Bronchial epithelial cell (primary cell): ENCODE results near the gene SLC29A2. TPM values are rescaled to one million over a fixed set of nuclear protein-coding genes. Genes with fewer than 3 reads are reported as not detected.

ENCODE experiments used
- DNase-seq: peaks from one replicate; pipeline ENCODE4 v3.0.0-alpha.2; 2010; ENCODE audit warnings: low read depth
- FAIRE-seq: peaks from 2 replicates; lab custom pipeline; 2011; peaks lifted over from hg19 to GRCh38; lab: Jason Lieb, UNC
- H3K27me3 ChIP-seq: 2 replicates; pipeline ENCODE4 v1.5.1; 2011; ENCODE audit warnings: low read length; ENCODE audit not compliant: control insufficient read depth, insufficient read depth
- H3K36me3 ChIP-seq: 2 replicates; pipeline ENCODE4 v1.5.1; 2011; ENCODE audit warnings: low read length; ENCODE audit not compliant: control insufficient read depth, insufficient read depth
- H3K4me3 ChIP-seq: 2 replicates; pipeline ENCODE4 v1.5.1; 2011; ENCODE audit warnings: mild to moderate bottlenecking, low read depth, low read length, control low read depth
- total RNA-seq: library from RNA; depleted of rRNA; stranded (reverse); fragments of >200 nt; gene quantifications from 2 replicates; pipeline ENCODE4 v1.2.1, GENCODE V29; 2014
- TF ChIP-seq, protein P1 (sequence below): IDR thresholded peaks from 2 replicates; pipeline ENCODE4 v1.5.1; 2011; ENCODE audit warnings: mild to moderate bottlenecking, moderate library complexity, low read length, control low read depth, inconsistent platforms; ENCODE audit not compliant: insufficient read depth, severe bottlenecking

SLC29A2 gene
- total RNA-seq, 1 donor from 2014 or later, result 2.1 TPM

DNA sequence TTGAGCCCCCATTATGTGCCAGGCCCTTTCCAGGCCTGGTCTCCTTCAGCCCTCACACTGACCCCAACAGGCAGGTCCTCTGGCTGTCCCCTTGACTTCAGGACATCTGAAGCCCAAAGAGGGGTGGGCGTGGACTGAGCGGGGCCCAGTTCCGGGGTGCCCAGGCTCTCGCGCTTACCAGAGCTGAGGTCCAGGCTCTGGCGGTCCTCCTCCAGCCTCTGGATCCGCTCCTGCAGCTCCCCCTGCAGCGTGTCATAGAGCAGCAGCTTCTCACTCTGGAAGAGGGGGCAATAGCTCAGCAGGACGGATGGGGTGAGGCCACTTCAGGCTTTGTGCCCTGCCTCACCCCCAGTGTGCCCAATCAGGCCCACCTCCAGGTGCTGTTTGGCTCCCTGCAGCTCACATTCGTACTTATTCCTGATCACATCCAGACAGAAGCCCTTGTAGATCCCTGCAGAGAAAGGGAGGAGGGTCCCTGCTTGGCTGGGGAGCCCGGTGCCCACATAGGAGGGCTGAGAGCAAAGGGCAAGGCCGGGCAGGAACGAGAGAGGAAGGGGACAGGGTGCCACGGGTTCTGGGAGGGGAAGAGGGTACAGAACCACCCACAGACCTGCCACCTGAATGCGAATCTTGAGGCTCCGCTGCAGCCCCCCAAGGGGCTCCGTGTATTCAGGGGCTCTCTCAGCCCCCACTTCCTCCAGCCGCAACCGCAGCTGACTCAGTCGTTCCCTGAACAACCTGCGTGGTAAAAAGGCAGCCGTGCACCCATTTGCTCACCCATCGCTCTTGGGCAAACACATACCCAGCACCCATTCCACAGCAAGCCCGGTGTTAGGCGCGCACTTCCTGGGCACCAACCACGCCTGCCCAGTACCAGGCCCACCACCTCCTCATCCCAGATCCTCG lies 30.7 kb downstream of the SLC29A2 start:
- DNase-seq (no peak), FAIRE-seq (no peak)
- no peaks in the 10 kb centered on the region for H3K27me3 ChIP-seq
- H3K4me3 ChIP-seq, result no peak overlapping the region
- peaks cover 26% of the 10 kb centered on the region for H3K36me3 ChIP-seq
- TF ChIP-seq, protein P1, sequence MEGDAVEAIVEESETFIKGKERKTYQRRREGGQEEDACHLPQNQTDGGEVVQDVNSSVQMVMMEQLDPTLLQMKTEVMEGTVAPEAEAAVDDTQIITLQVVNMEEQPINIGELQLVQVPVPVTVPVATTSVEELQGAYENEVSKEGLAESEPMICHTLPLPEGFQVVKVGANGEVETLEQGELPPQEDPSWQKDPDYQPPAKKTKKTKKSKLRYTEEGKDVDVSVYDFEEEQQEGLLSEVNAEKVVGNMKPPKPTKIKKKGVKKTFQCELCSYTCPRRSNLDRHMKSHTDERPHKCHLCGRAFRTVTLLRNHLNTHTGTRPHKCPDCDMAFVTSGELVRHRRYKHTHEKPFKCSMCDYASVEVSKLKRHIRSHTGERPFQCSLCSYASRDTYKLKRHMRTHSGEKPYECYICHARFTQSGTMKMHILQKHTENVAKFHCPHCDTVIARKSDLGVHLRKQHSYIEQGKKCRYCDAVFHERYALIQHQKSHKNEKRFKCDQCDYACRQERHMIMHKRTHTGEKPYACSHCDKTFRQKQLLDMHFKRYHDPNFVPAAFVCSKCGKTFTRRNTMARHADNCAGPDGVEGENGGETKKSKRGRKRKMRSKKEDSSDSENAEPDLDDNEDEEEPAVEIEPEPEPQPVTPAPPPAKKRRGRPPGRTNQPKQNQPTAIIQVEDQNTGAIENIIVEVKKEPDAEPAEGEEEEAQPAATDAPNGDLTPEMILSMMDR, result no peak

DNA sequence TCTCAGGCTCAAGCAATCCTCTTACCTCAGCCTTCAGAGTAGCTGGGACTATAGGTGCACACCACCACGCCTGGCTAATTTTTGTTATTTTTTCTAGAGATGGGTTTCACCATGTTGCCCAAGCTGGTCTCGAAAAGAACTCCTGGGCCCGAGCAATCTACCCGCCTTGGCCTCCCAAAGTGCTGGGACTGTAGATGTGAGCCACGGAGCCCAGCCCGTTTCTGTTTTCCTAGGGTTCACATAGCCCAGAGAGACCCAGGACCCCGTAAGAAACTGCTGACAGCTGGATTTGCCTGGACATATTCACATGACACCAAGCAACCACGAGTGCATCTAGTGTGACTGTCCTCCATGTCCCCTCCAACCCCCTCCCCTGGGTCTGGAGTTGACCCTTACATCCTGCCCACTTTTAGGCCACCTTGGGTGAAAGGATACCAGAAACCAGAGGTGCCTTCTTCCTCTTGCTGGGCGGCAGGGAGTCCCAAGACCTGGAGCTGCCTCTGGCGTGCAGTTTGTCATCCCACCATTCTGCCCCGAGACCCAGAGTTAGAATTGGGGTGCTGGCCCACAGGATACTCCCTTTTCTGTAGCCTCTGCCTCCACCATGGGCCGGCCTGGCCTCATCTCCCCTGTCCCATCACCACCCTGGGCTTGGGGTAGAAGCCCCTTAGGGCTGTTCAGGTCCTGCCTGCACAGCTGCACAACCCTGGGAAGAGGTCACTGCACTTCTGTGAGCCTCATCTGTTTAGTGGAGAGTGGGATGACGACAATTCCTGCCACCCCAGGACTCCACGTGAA lies 31.7 kb downstream of the SLC29A2 start:
- H3K4me3 ChIP-seq, result no peak overlapping the region
- no peak for DNase-seq
- FAIRE-seq, result no peak
- TF ChIP-seq, protein P1, result no peak
- peaks cover 32% of the 10 kb centered on the region for H3K36me3 ChIP-seq
- no peaks in the 10 kb centered on the region for H3K27me3 ChIP-seq

DNA sequence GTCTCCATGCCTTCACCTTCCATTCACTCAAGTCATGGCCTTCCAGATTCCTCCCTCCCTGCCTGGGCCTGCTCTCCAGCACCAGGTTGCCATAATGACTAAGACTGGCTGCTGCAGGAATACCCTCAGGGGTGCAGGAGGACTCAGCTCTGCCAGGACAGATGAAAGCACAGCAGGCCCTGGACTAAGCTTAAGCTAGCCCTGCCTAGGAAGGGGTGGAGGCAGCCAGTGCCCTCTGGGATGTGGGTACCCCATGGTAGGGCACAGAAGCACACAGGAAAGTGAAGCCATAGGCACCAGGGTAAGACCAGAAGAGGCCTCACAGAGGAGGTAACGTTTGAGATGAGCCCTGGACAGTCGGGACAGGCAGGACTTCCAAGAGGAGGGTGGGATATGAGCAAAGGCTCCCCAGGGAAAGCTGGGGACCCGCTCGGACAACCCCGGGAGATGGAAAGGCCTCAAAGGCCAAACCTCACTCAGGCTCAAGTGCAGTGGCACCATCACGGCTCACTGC lies 32.3 kb downstream of the SLC29A2 start:
- FAIRE-seq, result peak; percentile 98
- no peak overlapping the region for H3K4me3 ChIP-seq
- peak; percentile 98 for DNase-seq
- H3K27me3 ChIP-seq, result no peaks in the 10 kb centered on the region
- peaks cover 38% of the 10 kb centered on the region for H3K36me3 ChIP-seq
- TF ChIP-seq, protein P1, result no peak

DNA sequence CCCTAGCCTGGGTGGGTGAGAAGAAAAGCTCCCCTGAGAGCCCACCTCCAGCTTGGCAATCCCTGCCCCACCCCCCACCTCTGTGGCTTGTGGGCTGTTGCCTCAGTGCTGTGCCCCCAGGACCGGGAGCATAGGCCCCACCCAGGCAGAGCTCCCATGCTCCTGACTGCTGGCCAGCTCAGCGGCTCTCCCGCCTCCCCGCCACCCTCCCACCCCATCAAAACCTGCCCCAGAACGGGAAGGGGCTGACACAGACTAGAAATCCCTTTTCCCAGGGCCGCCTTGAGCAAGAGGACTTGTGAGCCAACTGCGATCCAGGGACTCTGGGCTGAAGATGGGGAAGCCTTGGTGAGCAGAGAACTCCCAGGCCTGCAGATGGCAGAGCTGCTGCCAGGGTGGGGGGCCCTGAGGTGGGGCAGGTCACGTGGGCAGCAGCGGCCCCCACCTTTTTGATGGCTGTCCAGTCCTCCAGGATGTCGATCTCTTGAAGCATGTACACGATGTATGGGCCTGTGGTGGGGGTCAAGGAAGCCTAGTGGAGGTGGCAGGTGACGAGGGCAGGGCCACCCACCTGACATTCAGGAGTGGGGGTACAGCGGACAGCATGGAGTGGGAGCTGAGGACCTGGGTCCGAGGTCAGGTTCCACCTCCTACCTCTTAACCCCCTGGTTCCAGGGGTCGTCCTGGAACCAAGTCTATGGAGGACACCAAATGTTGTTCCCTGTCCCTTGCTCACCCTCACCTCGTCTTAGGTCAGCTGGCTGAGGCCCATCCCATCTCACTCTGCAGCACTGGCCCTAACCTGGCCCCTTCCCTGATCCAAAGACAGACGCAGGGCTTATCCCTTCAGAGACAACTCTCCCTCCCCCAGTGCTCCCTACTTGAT lies 33.0 kb downstream of the SLC29A2 start:
- Histone ChIP-seq H3K4me3 (no peak overlapping the region), H3K27me3 (no peaks in the 10 kb centered on the region), H3K36me3 (peaks cover 42% of the 10 kb centered on the region)
- no peak for FAIRE-seq
- no peak for DNase-seq
- TF ChIP-seq, protein P1, result no peak
